ENCODE data around the gene BCR.

BCR gene

GRCh38 chr22:23243859-23244689 lies 63.8 kb downstream of the BCR start:
- Histone ChIP-seq H3K27me3 (ENCODE audit: control insufficient read depth, low read length) (no peaks in the 10 kb centered on the region), H3K27ac (ENCODE audit: low read depth, low read length) (no peak overlapping the region), H4K20me1 (ENCODE audit: control insufficient read depth, insufficient read depth, low read depth, low read length) (peaks cover 27% of the 10 kb centered on the region), H3K4me2 (ENCODE audit: low read length) (no peak overlapping the region), H3F3A (ENCODE audit: control insufficient read depth, insufficient read depth) (no peaks in the 10 kb centered on the region; the same call in 1 of the 2 replicates), H3K9me2 (replicated peaks; ENCODE audit: control insufficient read depth, low read length) (no peaks in the 10 kb centered on the region), H3K4me3 (ENCODE audit: low read length) (no peak overlapping the region), H3K9me3 (ENCODE audit: control insufficient read depth, insufficient read depth, low read length) (peaks cover 4% of the 10 kb centered on the region; the same call in 1 of the 2 replicates), H3K4me1 (ENCODE audit: control insufficient read depth, low read length) (peaks cover 95% of the 10 kb centered on the region), H3K36me3 (ENCODE audit: control insufficient read depth, low read length) (peaks cover 23% of the 10 kb centered on the region), H3K79me2 (ENCODE audit: control insufficient read depth, low read length) (peaks cover 99% of the 10 kb centered on the region)
- TF ChIP-seq EZH2phosphoT487 (IDR thresholded peaks at IDR 0.05; ENCODE audit: borderline replicate concordance, low read length) (no peak), CTCF (IDR thresholded peaks at IDR 0.05; ENCODE audit: low read depth, low read length, poor library complexity, severe bottlenecking) (no peak)

DNA sequence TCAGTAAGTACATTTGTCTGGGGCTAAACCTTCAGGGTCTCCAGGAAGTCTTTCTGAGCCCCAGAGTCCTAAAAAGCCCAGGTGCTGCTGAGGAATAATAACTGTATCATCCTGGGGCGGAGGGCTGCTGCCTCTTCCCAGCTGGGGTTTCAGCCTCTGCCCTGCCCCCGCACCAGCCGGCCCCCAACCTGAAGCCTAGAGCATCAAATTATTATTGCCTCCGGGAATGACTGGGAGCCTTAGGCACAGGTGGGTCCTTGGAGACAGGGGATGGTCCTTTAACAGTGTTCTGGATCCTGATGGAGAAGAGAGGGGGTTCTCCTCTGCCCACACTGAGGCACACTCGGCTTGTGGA lies 64.4 kb downstream of the BCR start:
- Histone ChIP-seq H3K4me2 (ENCODE audit: low read length) (no peak overlapping the region), H3K36me3 (ENCODE audit: control insufficient read depth, low read length) (peaks cover 19% of the 10 kb centered on the region), H3K4me3 (ENCODE audit: low read length) (no peak overlapping the region), H3K79me2 (ENCODE audit: control insufficient read depth, low read length) (peaks cover 98% of the 10 kb centered on the region), H3K9me2 (replicated peaks; ENCODE audit: control insufficient read depth, low read length) (no peaks in the 10 kb centered on the region), H4K20me1 (ENCODE audit: control insufficient read depth, insufficient read depth, low read depth, low read length) (peaks cover 27% of the 10 kb centered on the region), H3K4me1 (ENCODE audit: control insufficient read depth, low read length) (peaks cover 95% of the 10 kb centered on the region), H3K9me3 (ENCODE audit: control insufficient read depth, insufficient read depth, low read length) (no peaks in the 10 kb centered on the region), H3K27ac (ENCODE audit: low read depth, low read length) (no peak overlapping the region), H3F3A (ENCODE audit: control insufficient read depth, insufficient read depth) (no peaks in the 10 kb centered on the region; the same call in 1 of the 2 replicates), H3K27me3 (ENCODE audit: control insufficient read depth, low read length) (no peaks in the 10 kb centered on the region)
- TF ChIP-seq EZH2phosphoT487 (IDR thresholded peaks at IDR 0.05; ENCODE audit: borderline replicate concordance, low read length), result no peak

- no peaks in the 10 kb centered on the region for H3K9me3 ChIP-seq (ENCODE audit: control insufficient read depth, insufficient read depth, low read length)
- no peak overlapping the region for H3K4me3 ChIP-seq (ENCODE audit: low read length)
- peaks cover 32% of the 10 kb centered on the region for H4K20me1 ChIP-seq (ENCODE audit: control insufficient read depth, insufficient read depth, low read depth, low read length)
- H3F3A ChIP-seq (ENCODE audit: control insufficient read depth, insufficient read depth), result peaks cover 3% of the 10 kb centered on the region
- TF ChIP-seq EZH2phosphoT487 (IDR thresholded peaks at IDR 0.05; ENCODE audit: borderline replicate concordance, low read length) (no peak), CTCF (IDR thresholded peaks at IDR 0.05; ENCODE audit: low read depth, low read length, poor library complexity, severe bottlenecking) (no peak)
- H3K9me2 ChIP-seq (replicated peaks; ENCODE audit: control insufficient read depth, low read length), result no peaks in the 10 kb centered on the region
- peaks cover 98% of the 10 kb centered on the region for H3K79me2 ChIP-seq (ENCODE audit: control insufficient read depth, low read length)
- H3K27me3 ChIP-seq (ENCODE audit: control insufficient read depth, low read length), result no peaks in the 10 kb centered on the region
- H3K36me3 ChIP-seq (ENCODE audit: control insufficient read depth, low read length), result peaks cover 19% of the 10 kb centered on the region
- no peak overlapping the region for H3K4me2 ChIP-seq (ENCODE audit: low read length)
- peaks cover 95% of the 10 kb centered on the region for H3K4me1 ChIP-seq (ENCODE audit: control insufficient read depth, low read length)
- no peak overlapping the region for H3K27ac ChIP-seq (ENCODE audit: low read depth, low read length)
Measured at GRCh38 chr22:23245045-23245798, 64.9 kb downstream of the BCR start.

DNA sequence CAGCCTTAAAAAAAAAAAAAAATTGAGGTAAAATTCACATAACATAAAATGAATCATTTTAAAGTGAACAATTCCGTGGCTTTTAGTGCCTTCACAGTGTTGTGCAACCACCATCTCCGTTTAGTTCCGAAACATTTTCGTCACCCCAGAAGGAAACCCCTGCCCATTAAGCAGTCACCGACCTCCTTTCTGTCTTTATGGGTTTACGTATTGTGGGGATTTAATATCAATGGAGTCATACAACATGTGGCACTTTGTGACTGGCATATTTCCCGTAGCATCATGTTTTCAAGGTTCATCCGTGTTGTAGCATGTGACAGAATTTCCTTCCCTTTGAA lies 65.5 kb downstream of the BCR start:
- peaks cover 4% of the 10 kb centered on the region; the same call in 1 of the 2 replicates for H3F3A ChIP-seq (ENCODE audit: control insufficient read depth, insufficient read depth)
- TF ChIP-seq EZH2phosphoT487 (IDR thresholded peaks at IDR 0.05; ENCODE audit: borderline replicate concordance, low read length), result no peak
- no peak for TF ChIP-seq CTCF (IDR thresholded peaks at IDR 0.05; ENCODE audit: low read depth, low read length, poor library complexity, severe bottlenecking)
- no peaks in the 10 kb centered on the region for H3K9me3 ChIP-seq (ENCODE audit: control insufficient read depth, insufficient read depth, low read length)
- peaks cover 37% of the 10 kb centered on the region for H4K20me1 ChIP-seq (ENCODE audit: control insufficient read depth, insufficient read depth, low read depth, low read length)
- no peaks in the 10 kb centered on the region for H3K27me3 ChIP-seq (ENCODE audit: control insufficient read depth, low read length)
- H3K27ac ChIP-seq (ENCODE audit: low read depth, low read length), result no peak overlapping the region
- H3K9me2 ChIP-seq (replicated peaks; ENCODE audit: control insufficient read depth, low read length), result no peaks in the 10 kb centered on the region
- peaks cover 92% of the 10 kb centered on the region for H3K4me1 ChIP-seq (ENCODE audit: control insufficient read depth, low read length)
- H3K36me3 ChIP-seq (ENCODE audit: control insufficient read depth, low read length), result peaks cover 19% of the 10 kb centered on the region
- H3K4me3 ChIP-seq (ENCODE audit: low read length), result no peak overlapping the region
- H3K79me2 ChIP-seq (ENCODE audit: control insufficient read depth, low read length), result peaks cover 98% of the 10 kb centered on the region
- H3K4me2 ChIP-seq (ENCODE audit: low read length), result no peak overlapping the region

Measured in DOHH2 (cell line).